Activated CD8-positive, alpha-beta T cell treated with anti-CD3 and anti-CD28 coated beads, Interleukin-2, amount 10 ng/mL, durations not matched to agents 7 days and 5 days (primary cell): ENCODE results near the gene CKAP2L. TPM values are rescaled to one million over a fixed set of nuclear protein-coding genes. Genes with fewer than 3 reads are reported as not detected.

Experiments used
- ATAC-seq: fragments of 150-1000 bp; cut with Tn5 transposase; one replicate; pipeline ENCODE4 v1.10.0; 2021; ENCODE audit warnings: moderate library complexity
- CTCF ChIA-PET: fragments of 350-600 bp; sonication (Branson Sonifier 250); formaldehyde crosslinking; loops from one replicate; lab custom pipeline; 2021; ENCODE audit warnings: antibody characterized with exemption; lab: Charles Lee
- POLR2A ChIA-PET: fragments of 350-600 bp; sonication (Branson Sonifier 250); formaldehyde crosslinking; loops from one replicate; lab custom pipeline; 2021; ENCODE audit warnings: antibody characterized with exemption; lab: Charles Lee
- DNase-seq: peaks from one replicate; pipeline ENCODE4 v3.0.0-alpha.2; 2020
- H3K27ac Mint-ChIP-seq: one replicate; pipeline ENCODE4 v1.8.0; 2021; ENCODE audit warnings: mild to moderate bottlenecking, mixed read lengths
- H3K27me3 Mint-ChIP-seq: one replicate; pipeline ENCODE4 v1.8.0; 2021; ENCODE audit warnings: low read depth, mixed read lengths
- H3K36me3 Mint-ChIP-seq: one replicate; pipeline ENCODE4 v1.8.0; 2021; ENCODE audit warnings: low read depth, mixed read lengths
- H3K4me1 Mint-ChIP-seq: one replicate; pipeline ENCODE4 v1.8.0; 2021; ENCODE audit warnings: low read depth, mixed read lengths
- H3K4me3 Mint-ChIP-seq: one replicate; pipeline ENCODE4 v1.8.0; 2021; ENCODE audit warnings: mild to moderate bottlenecking, mixed read lengths
- H3K9me3 Mint-ChIP-seq: one replicate; pipeline ENCODE4 v1.8.0; 2022; ENCODE audit warnings: mixed read lengths; ENCODE audit not compliant: insufficient read depth
- total RNA-seq, 2 experiments: library from RNA; stranded (reverse); gene quantifications; one replicate each; pipeline ENCODE4 v1.2.3, GENCODE V29; 2021

CKAP2L gene
- total RNA-seq, 2 experiments from 2014 or later, result 59.3 to 63.4 TPM

- DNase-seq (no peak), ATAC-seq (no peak)
- H3K36me3 Mint-ChIP-seq, result peaks cover 79% of the 10 kb centered on the region
- no peak overlapping the region for H3K27ac Mint-ChIP-seq
- no peaks in the 10 kb centered on the region for H3K9me3 Mint-ChIP-seq
- ChIA-PET CTCF (interaction anchor here (10.3 kb wide), 1 partner anchor 186 kb away, joined by 242 read pairs; no protein-coding TSS in a partner anchor), POLR2A (interaction anchor here (0.6 to 1.3 kb wide), 2 partner anchors 7 to 83 kb away, joined by 3 to 4 read pairs; no protein-coding TSS in a partner anchor)
- no peaks in the 10 kb centered on the region for H3K27me3 Mint-ChIP-seq
- no peak overlapping the region for H3K4me3 Mint-ChIP-seq
- peaks cover 28% of the 10 kb centered on the region for H3K4me1 Mint-ChIP-seq
Measured at GRCh38 chr2:112756207-112756606, 8.2 kb downstream of the CKAP2L start.

GRCh38 chr2:112755444-112755843 is 9.0 kb downstream of the CKAP2L start:
- no peak for ATAC-seq
- peaks cover 81% of the 10 kb centered on the region for H3K36me3 Mint-ChIP-seq
- H3K4me3 Mint-ChIP-seq, result no peak overlapping the region
- CTCF ChIA-PET, result interaction anchor here (4.7 to 10.3 kb wide), 2 partner anchors 130 to 187 kb away, joined by 37 to 242 read pairs; no protein-coding TSS in a partner anchor
- DNase-seq, result no peak
- peaks cover 32% of the 10 kb centered on the region for H3K4me1 Mint-ChIP-seq
- H3K27me3 Mint-ChIP-seq, result no peaks in the 10 kb centered on the region
- H3K9me3 Mint-ChIP-seq, result no peaks in the 10 kb centered on the region
- H3K27ac Mint-ChIP-seq, result no peak overlapping the region
- POLR2A ChIA-PET, result interaction anchor here (0.6 to 1.7 kb wide), 3 partner anchors 8 to 84 kb away, joined by 3 to 4 read pairs (median 3); no protein-coding TSS in a partner anchor

GRCh38 chr2:112754564-112754963 is 9.8 kb downstream of the CKAP2L start:
- ATAC-seq (no peak), DNase-seq (no peak)
- Mint-ChIP-seq H3K27ac (no peak overlapping the region), H3K27me3 (no peaks in the 10 kb centered on the region), H3K36me3 (peaks cover 88% of the 10 kb centered on the region), H3K9me3 (no peaks in the 10 kb centered on the region), H3K4me3 (no peak overlapping the region), H3K4me1 (peaks cover 40% of the 10 kb centered on the region)
- ChIA-PET CTCF (interaction anchor here (4.7 to 10.3 kb wide), 2 partner anchors 131 to 188 kb away, joined by 37 to 242 read pairs; no protein-coding TSS in a partner anchor), POLR2A (interaction anchor here (1.7 kb wide), 1 partner anchor 19 kb away, joined by 3 read pairs; no protein-coding TSS in a partner anchor)

- ChIA-PET CTCF (interaction anchor here (0.9 to 10.3 kb wide), 7 partner anchors 11 to 189 kb away, joined by 3 to 242 read pairs (median 5); partner anchors contain the start of gene SLC20A1), POLR2A (interaction anchor here (1.3 kb wide), 1 partner anchor 11 kb away, joined by 6 read pairs; no protein-coding TSS in a partner anchor)
- no peak overlapping the region for H3K4me3 Mint-ChIP-seq
- ATAC-seq (no peak), DNase-seq (no peak)
- H3K27me3 Mint-ChIP-seq, result no peaks in the 10 kb centered on the region
- peaks cover 88% of the 10 kb centered on the region for H3K36me3 Mint-ChIP-seq
- H3K9me3 Mint-ChIP-seq, result no peaks in the 10 kb centered on the region
- peaks cover 41% of the 10 kb centered on the region for H3K4me1 Mint-ChIP-seq
- H3K27ac Mint-ChIP-seq, result no peak overlapping the region
Measured at GRCh38 chr2:112752667-112753066, 11.7 kb downstream of the CKAP2L start.

- no peak for DNase-seq
- Mint-ChIP-seq H3K4me1 (peaks cover 41% of the 10 kb centered on the region), H3K27me3 (no peaks in the 10 kb centered on the region), H3K4me3 (no peak overlapping the region), H3K27ac (no peak overlapping the region), H3K36me3 (peaks cover 86% of the 10 kb centered on the region), H3K9me3 (no peaks in the 10 kb centered on the region)
- ChIA-PET CTCF (interaction anchor here (0.8 to 10.3 kb wide), 5 partner anchors 12 to 191 kb away, joined by 3 to 242 read pairs (median 7); partner anchors contain the start of gene SLC20A1), POLR2A (no interaction called here)
- no peak for ATAC-seq
Measured at GRCh38 chr2:112751451-112752197, 12.8 kb downstream of the CKAP2L start.

- Mint-ChIP-seq H3K36me3 (peaks cover 84% of the 10 kb centered on the region), H3K27ac (no peak overlapping the region), H3K27me3 (no peaks in the 10 kb centered on the region), H3K9me3 (no peaks in the 10 kb centered on the region), H3K4me3 (no peak overlapping the region), H3K4me1 (peaks cover 40% of the 10 kb centered on the region)
- DNase-seq (no peak), ATAC-seq (no peak)
- ChIA-PET POLR2A (interaction anchor here (1.7 kb wide), 1 partner anchor 135 kb away, joined by 7 read pairs; no protein-coding TSS in a partner anchor), CTCF (interaction anchor here (0.6 to 10.3 kb wide), 28 partner anchors 9 to 211 kb away, joined by 3 to 242 read pairs (median 6); partner anchors contain the start of gene SLC20A1)
Measured at GRCh38 chr2:112750560-112750843, 13.9 kb downstream of the CKAP2L start.

- no peaks in the 10 kb centered on the region for H3K27me3 Mint-ChIP-seq
- H3K27ac Mint-ChIP-seq, result peak overlapping the region; percentile 28
- peaks cover 37% of the 10 kb centered on the region for H3K4me1 Mint-ChIP-seq
- ChIA-PET POLR2A (interaction anchor here (0.5 to 1.7 kb wide), 4 partner anchors 135 to 246 kb away, joined by 3 to 7 read pairs (median 4); no protein-coding TSS in a partner anchor), CTCF (interaction anchor here (0.6 to 10.3 kb wide), 59 partner anchors 10 to 249 kb away, joined by 3 to 242 read pairs (median 4); partner anchors contain the start of genes IL1A, IL1B and SLC20A1)
- DNase-seq (peak; percentile 87), ATAC-seq (peak; percentile 93)
- H3K9me3 Mint-ChIP-seq, result no peaks in the 10 kb centered on the region
- H3K4me3 Mint-ChIP-seq, result no peak overlapping the region
- H3K36me3 Mint-ChIP-seq, result peaks cover 80% of the 10 kb centered on the region
Measured at GRCh38 chr2:112749755-112750559, 14.5 kb downstream of the CKAP2L start.

GRCh38 chr2:112740527-112740926 is 23.9 kb downstream of the CKAP2L start:
- Mint-ChIP-seq H3K27ac (no peak overlapping the region), H3K9me3 (no peaks in the 10 kb centered on the region), H3K36me3 (peaks cover 68% of the 10 kb centered on the region), H3K27me3 (no peaks in the 10 kb centered on the region), H3K4me1 (no peaks in the 10 kb centered on the region), H3K4me3 (no peak overlapping the region)
- DNase-seq (no peak), ATAC-seq (no peak)
- ChIA-PET CTCF (interaction anchor here (1.0 to 6.6 kb wide), 5 partner anchors 9 to 201 kb away, joined by 3 to 45 read pairs (median 16); no protein-coding TSS in a partner anchor), POLR2A (interaction anchor here (0.7 kb wide), 1 partner anchor 109 kb away, joined by 3 read pairs; no protein-coding TSS in a partner anchor)

GRCh38 chr2:112737542-112738232 is 26.7 kb downstream of the CKAP2L start:
- POLR2A ChIA-PET, result no interaction called here
- Mint-ChIP-seq H3K27ac (no peak overlapping the region), H3K4me3 (no peak overlapping the region), H3K4me1 (no peaks in the 10 kb centered on the region), H3K9me3 (no peaks in the 10 kb centered on the region), H3K36me3 (peaks cover 55% of the 10 kb centered on the region), H3K27me3 (no peaks in the 10 kb centered on the region)
- CTCF ChIA-PET, result interaction anchor here (0.7 to 3.3 kb wide), 7 partner anchors 11 to 203 kb away, joined by 3 to 27 read pairs (median 5); no protein-coding TSS in a partner anchor
- DNase-seq (no peak), ATAC-seq (no peak)

GRCh38 chr2:112733871-112734270 is 30.5 kb downstream of the CKAP2L start:
- Mint-ChIP-seq H3K27me3 (peaks cover 3% of the 10 kb centered on the region), H3K27ac (no peak overlapping the region), H3K4me3 (no peak overlapping the region), H3K36me3 (peaks cover 23% of the 10 kb centered on the region), H3K4me1 (no peaks in the 10 kb centered on the region), H3K9me3 (no peaks in the 10 kb centered on the region)
- ChIA-PET CTCF (interaction anchor here (1.1 to 1.7 kb wide), 2 partner anchors 9 to 107 kb away, joined by 3 to 5 read pairs; no protein-coding TSS in a partner anchor), POLR2A (interaction anchor here (0.7 to 1.0 kb wide), 2 partner anchors 104 to 151 kb away, joined by 3 read pairs; no protein-coding TSS in a partner anchor)
- DNase-seq (no peak), ATAC-seq (no peak)
